ENCODE measurements around the gene ADGRG6.
A peak's percentile ranks its signal among the peaks of the same experiment; 100 is the strongest.

ADGRG6 gene

DNA sequence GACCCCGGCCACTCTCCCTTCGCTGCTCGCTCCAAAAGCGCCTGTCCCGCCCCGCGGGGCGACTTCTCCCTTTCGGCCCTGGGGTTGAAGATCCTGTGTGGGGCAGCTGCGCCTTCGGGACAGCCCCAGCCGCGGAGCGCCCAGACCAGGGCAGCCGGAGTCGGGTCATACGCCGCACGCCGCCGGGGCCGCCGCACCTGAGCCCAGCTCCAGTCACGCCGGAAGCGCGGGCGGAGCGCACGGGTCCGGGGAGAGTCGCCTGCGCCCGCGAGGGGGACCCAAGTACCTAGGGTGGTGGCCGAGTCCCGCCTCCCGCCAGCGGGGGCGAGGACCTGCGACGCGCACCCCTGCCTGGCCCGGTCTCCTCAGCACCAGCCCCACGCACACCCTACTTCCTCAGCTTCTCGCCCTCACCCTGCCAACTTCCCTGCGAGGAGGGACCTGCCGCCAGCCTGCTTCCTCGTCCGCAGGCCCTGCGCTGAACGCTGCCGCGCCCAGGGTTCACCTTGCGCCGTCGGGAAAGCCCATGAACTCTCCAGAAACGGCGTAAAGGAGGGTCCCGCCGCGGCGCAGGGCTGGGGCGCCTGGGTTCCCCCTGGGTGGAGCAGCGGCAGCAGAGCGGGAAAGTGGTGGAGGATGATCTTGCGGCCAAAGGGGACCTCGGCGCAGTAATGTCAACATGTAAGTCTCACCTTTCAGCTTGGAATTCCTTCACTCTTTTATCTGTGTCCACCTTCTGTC, at the start of gene ADGRG6:
Gene ADGRG6, plus strand, starts transcription at position 357 of the 741 bp plus-strand sequence. Its CDS starts 323 bp downstream, at position 680.
- peaks cover 19% of the 10 kb centered on the region for H3K4me1 ChIP-seq (ENCODE audit: control insufficient read depth, insufficient read depth, low read length, unreplicated experiment)
- H3K36me3 ChIP-seq (ENCODE audit: insufficient read depth, low read length): no peaks in the 10 kb centered on the region
- H3K27ac ChIP-seq (ENCODE audit: low read depth, low read length): peak within 1 kb of the TSS; percentile 4; the same call in 1 of the 2 replicates
- peak within 1 kb of the TSS; percentile 84 for H3K4me3 ChIP-seq (ENCODE audit: low read depth, low read length)
- no peaks in the 10 kb centered on the region for H3K27me3 ChIP-seq (ENCODE audit: insufficient read depth, low read length)
- peak within 1 kb of the TSS; percentile 26 for H2AFZ ChIP-seq (ENCODE audit: low read length, unreplicated experiment)
- no peaks in the 10 kb centered on the region for H3K79me2 ChIP-seq (ENCODE audit: control insufficient read depth, insufficient read depth, low read length, unreplicated experiment)

DNA sequence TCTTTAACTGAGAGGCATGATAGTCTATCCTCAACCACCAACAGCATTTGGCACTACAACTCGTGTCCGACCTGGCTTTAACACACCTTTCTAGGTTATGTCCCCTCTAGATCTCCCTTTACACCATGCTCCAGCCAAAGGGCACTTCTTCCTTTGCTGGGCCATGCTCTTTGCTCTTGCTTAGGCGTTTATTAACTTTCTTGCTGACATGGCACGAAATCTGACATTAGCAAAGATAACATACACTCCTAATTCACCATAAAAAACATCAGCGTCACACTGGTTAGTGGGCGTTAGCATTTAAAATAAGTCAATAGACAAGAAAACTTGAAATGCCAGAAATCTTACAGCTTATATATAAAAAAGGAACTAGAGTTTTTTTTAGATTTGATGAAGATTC, 47.3 kb upstream of the ADGRG6 start:
- Histone ChIP-seq H3K36me3 (ENCODE audit: insufficient read depth, low read length) (no peaks in the 10 kb centered on the region), H3K79me2 (ENCODE audit: control insufficient read depth, insufficient read depth, low read length, unreplicated experiment) (no peaks in the 10 kb centered on the region), H3K27ac (ENCODE audit: low read depth, low read length) (no peak overlapping the region), H3K4me1 (ENCODE audit: control insufficient read depth, insufficient read depth, low read length, unreplicated experiment) (no peaks in the 10 kb centered on the region), H2AFZ (ENCODE audit: low read length, unreplicated experiment) (no peak overlapping the region), H3K4me3 (ENCODE audit: low read depth, low read length) (no peak overlapping the region), H3K27me3 (ENCODE audit: insufficient read depth, low read length) (no peaks in the 10 kb centered on the region)

DNA sequence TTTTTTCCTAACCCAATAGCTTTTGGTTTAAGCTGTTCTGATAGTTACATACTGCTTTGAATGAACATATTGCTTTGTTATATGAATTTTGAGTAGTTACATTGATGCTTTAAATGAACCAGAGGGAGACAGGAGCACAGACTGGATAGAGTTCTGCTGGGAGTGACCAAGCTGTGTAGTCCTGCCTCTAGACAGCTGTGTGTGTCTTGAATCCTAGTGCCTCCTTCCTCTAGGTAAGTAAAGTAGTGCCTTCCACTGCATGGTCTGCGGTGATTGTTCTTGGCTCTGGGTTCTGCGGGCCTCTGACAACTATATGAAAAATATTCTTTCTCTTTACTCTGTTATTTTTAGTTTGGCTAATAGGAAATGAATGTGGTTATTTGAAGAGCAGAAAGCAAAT, 46.0 kb upstream of the ADGRG6 start:
- Histone ChIP-seq H3K4me1 (ENCODE audit: control insufficient read depth, insufficient read depth, low read length, unreplicated experiment) (no peaks in the 10 kb centered on the region), H3K27ac (ENCODE audit: low read depth, low read length) (no peak overlapping the region), H3K27me3 (ENCODE audit: insufficient read depth, low read length) (no peaks in the 10 kb centered on the region), H2AFZ (ENCODE audit: low read length, unreplicated experiment) (no peak overlapping the region), H3K79me2 (ENCODE audit: control insufficient read depth, insufficient read depth, low read length, unreplicated experiment) (no peaks in the 10 kb centered on the region), H3K36me3 (ENCODE audit: insufficient read depth, low read length) (no peaks in the 10 kb centered on the region), H3K4me3 (ENCODE audit: low read depth, low read length) (no peak overlapping the region)

DNA sequence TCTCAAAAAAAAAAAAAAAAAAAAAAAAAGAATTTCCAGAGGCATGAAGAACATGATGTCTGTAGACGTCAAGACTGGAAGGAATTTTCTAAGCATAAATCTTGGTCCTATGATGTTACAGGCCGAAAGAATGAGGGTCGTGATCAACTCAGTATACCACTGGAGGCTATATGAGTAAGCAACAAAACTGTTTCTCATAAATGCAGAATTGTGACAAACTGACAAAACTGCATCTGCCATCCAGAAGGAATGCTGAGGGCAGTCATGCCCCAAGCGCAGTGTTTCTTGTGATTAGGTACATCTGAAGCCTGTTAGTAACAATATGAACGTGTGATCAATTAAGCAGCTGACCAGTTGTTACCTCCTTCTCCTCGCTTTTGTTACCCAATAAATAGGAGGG, 43.5 kb upstream of the ADGRG6 start:
- no peaks in the 10 kb centered on the region for H3K36me3 ChIP-seq (ENCODE audit: insufficient read depth, low read length)
- H3K4me1 ChIP-seq (ENCODE audit: control insufficient read depth, insufficient read depth, low read length, unreplicated experiment): no peaks in the 10 kb centered on the region
- no peaks in the 10 kb centered on the region for H3K27me3 ChIP-seq (ENCODE audit: insufficient read depth, low read length)
- H3K4me3 ChIP-seq (ENCODE audit: low read depth, low read length): no peak overlapping the region
- no peak overlapping the region for H2AFZ ChIP-seq (ENCODE audit: low read length, unreplicated experiment)
- H3K79me2 ChIP-seq (ENCODE audit: control insufficient read depth, insufficient read depth, low read length, unreplicated experiment): no peaks in the 10 kb centered on the region
- H3K27ac ChIP-seq (ENCODE audit: low read depth, low read length): no peak overlapping the region

DNA sequence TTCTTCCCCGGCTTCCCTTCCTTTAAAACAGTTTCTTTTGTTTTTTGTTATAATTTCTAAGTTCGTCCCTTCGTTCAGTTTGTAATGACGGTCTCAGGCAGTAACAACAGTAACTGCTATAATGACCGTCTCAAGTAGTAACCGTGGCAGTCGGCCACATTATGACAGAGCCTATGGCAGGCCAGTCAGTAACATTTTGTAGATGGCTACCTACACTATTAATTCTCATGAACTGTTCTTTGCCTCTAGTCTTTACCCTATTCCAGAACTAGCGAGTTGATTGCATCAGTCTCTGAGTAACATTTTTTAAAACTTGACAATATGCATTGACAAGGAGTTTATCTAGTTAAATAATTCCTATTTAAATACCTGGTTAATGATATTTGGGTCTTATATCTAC, 43.0 kb upstream of the ADGRG6 start:
- Histone ChIP-seq H3K36me3 (ENCODE audit: insufficient read depth, low read length) (no peaks in the 10 kb centered on the region), H3K27me3 (ENCODE audit: insufficient read depth, low read length) (no peaks in the 10 kb centered on the region), H2AFZ (ENCODE audit: low read length, unreplicated experiment) (no peak overlapping the region), H3K4me3 (ENCODE audit: low read depth, low read length) (no peak overlapping the region), H3K79me2 (ENCODE audit: control insufficient read depth, insufficient read depth, low read length, unreplicated experiment) (no peaks in the 10 kb centered on the region), H3K27ac (ENCODE audit: low read depth, low read length) (no peak overlapping the region), H3K4me1 (ENCODE audit: control insufficient read depth, insufficient read depth, low read length, unreplicated experiment) (no peaks in the 10 kb centered on the region)

DNA sequence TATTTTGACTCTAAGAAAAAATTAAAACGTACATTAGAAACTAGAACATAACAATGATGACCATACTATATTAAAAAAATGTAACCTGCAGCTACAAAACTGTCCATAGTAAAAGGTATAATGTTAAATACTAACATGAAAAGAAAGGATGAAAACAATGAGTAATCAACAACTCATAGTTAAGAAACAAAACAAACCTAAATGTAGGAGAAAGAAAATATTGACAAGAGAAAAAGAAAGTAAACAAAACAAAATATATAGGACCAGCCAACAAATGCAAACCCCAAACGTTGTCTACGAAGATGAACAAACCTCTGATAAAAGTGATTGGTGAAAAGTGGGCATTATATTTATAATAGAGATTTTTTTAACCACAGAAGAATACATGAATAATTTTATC, 41.1 kb upstream of the ADGRG6 start:
- Histone ChIP-seq H3K27me3 (ENCODE audit: insufficient read depth, low read length) (no peaks in the 10 kb centered on the region), H2AFZ (ENCODE audit: low read length, unreplicated experiment) (no peak overlapping the region), H3K36me3 (ENCODE audit: insufficient read depth, low read length) (no peaks in the 10 kb centered on the region), H3K27ac (ENCODE audit: low read depth, low read length) (no peak overlapping the region), H3K79me2 (ENCODE audit: control insufficient read depth, insufficient read depth, low read length, unreplicated experiment) (no peaks in the 10 kb centered on the region), H3K4me1 (ENCODE audit: control insufficient read depth, insufficient read depth, low read length, unreplicated experiment) (no peaks in the 10 kb centered on the region), H3K4me3 (ENCODE audit: low read depth, low read length) (no peak overlapping the region)

DNA sequence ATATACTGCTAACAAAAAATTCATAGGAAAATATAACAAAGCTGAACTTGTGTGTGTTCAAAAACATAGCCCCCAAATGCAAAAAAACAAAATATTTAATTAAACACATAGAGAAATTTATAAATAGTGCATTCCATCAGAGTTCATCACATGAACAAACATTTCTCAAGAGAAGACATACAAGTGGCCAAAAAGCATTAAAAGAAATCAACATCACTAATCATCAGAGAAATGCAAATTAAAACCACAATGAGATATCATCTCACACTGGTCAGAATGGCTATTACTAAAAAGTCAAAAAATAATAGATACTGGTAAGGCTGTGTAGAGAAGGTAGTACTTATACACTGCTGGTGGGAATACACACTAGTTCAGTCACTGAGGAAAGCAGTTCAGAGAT, 39.6 kb upstream of the ADGRG6 start:
- Histone ChIP-seq H3K27me3 (ENCODE audit: insufficient read depth, low read length) (no peaks in the 10 kb centered on the region), H3K4me3 (ENCODE audit: low read depth, low read length) (no peak overlapping the region), H2AFZ (ENCODE audit: low read length, unreplicated experiment) (no peak overlapping the region), H3K4me1 (ENCODE audit: control insufficient read depth, insufficient read depth, low read length, unreplicated experiment) (no peaks in the 10 kb centered on the region), H3K79me2 (ENCODE audit: control insufficient read depth, insufficient read depth, low read length, unreplicated experiment) (no peaks in the 10 kb centered on the region), H3K27ac (ENCODE audit: low read depth, low read length) (no peak overlapping the region), H3K36me3 (ENCODE audit: insufficient read depth, low read length) (no peaks in the 10 kb centered on the region)

DNA sequence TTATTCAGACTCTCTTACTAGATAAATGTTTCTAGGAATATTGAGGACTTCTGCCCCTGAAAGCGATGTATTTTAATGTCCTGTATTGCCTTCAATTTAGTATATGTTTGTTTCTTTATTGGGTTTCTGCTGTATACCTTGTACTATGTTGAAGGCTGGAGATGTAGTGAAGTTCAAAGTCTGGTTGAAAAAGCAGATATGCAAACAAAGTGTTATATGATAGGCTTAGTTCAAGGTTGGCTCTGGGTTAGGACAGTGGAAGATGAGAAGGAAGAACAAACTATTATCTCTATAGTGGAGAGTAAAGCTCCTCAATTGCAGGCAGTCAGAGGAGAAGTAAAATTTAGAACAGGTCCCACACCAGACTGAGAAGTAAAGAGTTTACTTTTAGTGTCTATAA, 36.3 kb upstream of the ADGRG6 start:
- Histone ChIP-seq H3K27me3 (ENCODE audit: insufficient read depth, low read length) (no peaks in the 10 kb centered on the region), H3K4me3 (ENCODE audit: low read depth, low read length) (no peak overlapping the region), H3K4me1 (ENCODE audit: control insufficient read depth, insufficient read depth, low read length, unreplicated experiment) (no peaks in the 10 kb centered on the region), H3K79me2 (ENCODE audit: control insufficient read depth, insufficient read depth, low read length, unreplicated experiment) (no peaks in the 10 kb centered on the region), H3K36me3 (ENCODE audit: insufficient read depth, low read length) (no peaks in the 10 kb centered on the region), H2AFZ (ENCODE audit: low read length, unreplicated experiment) (no peak overlapping the region), H3K27ac (ENCODE audit: low read depth, low read length) (no peak overlapping the region)

DNA sequence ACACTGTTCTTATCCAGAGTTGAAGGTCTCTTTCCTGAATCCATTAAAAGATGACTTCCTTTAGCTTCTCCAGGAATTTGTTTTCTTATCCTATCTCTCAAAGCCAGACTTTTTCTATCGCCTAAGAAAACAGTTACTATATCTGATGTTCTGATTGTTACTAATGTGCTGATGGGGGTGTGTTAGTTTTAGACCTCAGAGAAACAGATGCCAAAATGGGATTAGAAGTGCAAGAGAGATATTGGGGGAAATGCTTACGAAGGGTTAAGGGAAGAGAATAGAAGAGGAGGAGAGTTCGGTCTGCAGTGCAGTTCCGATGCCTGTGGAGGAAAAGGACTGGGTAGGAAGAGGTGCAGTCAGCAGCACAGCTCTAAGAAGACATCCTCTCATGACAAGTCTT, 35.7 kb upstream of the ADGRG6 start:
- no peaks in the 10 kb centered on the region for H3K36me3 ChIP-seq (ENCODE audit: insufficient read depth, low read length)
- no peak overlapping the region for H3K27ac ChIP-seq (ENCODE audit: low read depth, low read length)
- H3K4me3 ChIP-seq (ENCODE audit: low read depth, low read length): no peak overlapping the region
- H3K4me1 ChIP-seq (ENCODE audit: control insufficient read depth, insufficient read depth, low read length, unreplicated experiment): no peaks in the 10 kb centered on the region
- H3K27me3 ChIP-seq (ENCODE audit: insufficient read depth, low read length): no peaks in the 10 kb centered on the region
- no peaks in the 10 kb centered on the region for H3K79me2 ChIP-seq (ENCODE audit: control insufficient read depth, insufficient read depth, low read length, unreplicated experiment)
- no peak overlapping the region for H2AFZ ChIP-seq (ENCODE audit: low read length, unreplicated experiment)

DNA sequence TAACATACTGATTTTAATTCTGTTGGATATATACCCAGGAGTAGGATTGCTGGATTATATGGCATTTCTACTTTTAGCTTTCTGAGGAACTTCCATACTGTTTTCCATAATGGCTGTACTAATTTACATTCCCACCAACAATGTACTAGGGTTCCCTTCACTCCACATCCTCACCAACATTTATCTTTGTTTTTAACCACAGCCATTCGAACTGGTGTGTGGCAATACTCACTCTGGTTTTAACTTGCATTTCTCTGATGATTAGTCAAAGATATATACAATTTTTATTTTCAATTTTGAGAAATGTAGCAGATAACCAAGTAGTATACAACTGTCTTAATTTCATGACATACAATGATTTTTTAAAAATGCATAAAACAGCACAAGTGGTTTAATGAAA, 30.3 kb upstream of the ADGRG6 start:
- Histone ChIP-seq H2AFZ (ENCODE audit: low read length, unreplicated experiment) (no peak overlapping the region), H3K4me3 (ENCODE audit: low read depth, low read length) (no peak overlapping the region), H3K4me1 (ENCODE audit: control insufficient read depth, insufficient read depth, low read length, unreplicated experiment) (no peaks in the 10 kb centered on the region), H3K27ac (ENCODE audit: low read depth, low read length) (no peak overlapping the region), H3K79me2 (ENCODE audit: control insufficient read depth, insufficient read depth, low read length, unreplicated experiment) (no peaks in the 10 kb centered on the region), H3K27me3 (ENCODE audit: insufficient read depth, low read length) (no peaks in the 10 kb centered on the region), H3K36me3 (ENCODE audit: insufficient read depth, low read length) (no peaks in the 10 kb centered on the region)

DNA sequence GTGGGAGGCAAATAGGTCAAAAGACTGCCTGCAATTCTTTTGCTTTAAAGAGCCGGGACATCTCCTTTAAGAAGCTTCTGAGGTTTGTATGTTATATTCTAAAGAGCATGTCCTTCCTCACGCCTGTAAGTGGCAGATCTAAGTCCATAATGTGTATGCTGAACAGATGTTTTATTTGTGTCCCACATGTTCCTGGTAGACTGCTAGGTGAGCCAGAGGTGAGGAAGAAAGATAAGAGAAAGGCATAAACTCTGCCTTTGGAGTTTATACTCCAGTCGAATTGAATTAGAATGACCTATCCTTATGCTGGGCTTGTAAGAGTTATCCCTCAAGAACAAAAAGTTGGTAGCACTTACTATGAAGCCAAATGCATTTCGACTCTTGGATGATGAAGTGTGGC, 27.2 kb upstream of the ADGRG6 start:
- Histone ChIP-seq H3K4me3 (ENCODE audit: low read depth, low read length) (no peak overlapping the region), H3K4me1 (ENCODE audit: control insufficient read depth, insufficient read depth, low read length, unreplicated experiment) (peaks cover 11% of the 10 kb centered on the region), H3K79me2 (ENCODE audit: control insufficient read depth, insufficient read depth, low read length, unreplicated experiment) (no peaks in the 10 kb centered on the region), H3K27ac (ENCODE audit: low read depth, low read length) (no peak overlapping the region), H2AFZ (ENCODE audit: low read length, unreplicated experiment) (no peak overlapping the region), H3K27me3 (ENCODE audit: insufficient read depth, low read length) (no peaks in the 10 kb centered on the region), H3K36me3 (ENCODE audit: insufficient read depth, low read length) (no peaks in the 10 kb centered on the region)
